NCI-H345 treated with DMSO at 0.1 percent for 48 hours (cell line): ENCODE results near the gene SLBP.
"Not testable (repeated sequence)": the region's sequence is repeated elsewhere in the genome, so short reads cannot be mapped to it uniquely, and the experiment has no call there.

Experiments
- DNase-seq: peaks from one replicate; lab custom pipeline; 2025; ENCODE audit not compliant: unreplicated experiment; lab: John Stamatoyannopoulos, UW

SLBP gene

GRCh38 chr4:1678244-1678643 is 33.9 kb downstream of the SLBP start:
- no peak for DNase-seq

GRCh38 chr4:1676605-1677525 is 35.3 kb downstream of the SLBP start:
- no peak for DNase-seq

GRCh38 chr4:1675802-1676137 is 36.3 kb downstream of the SLBP start:
- no peak for DNase-seq

GRCh38 chr4:1675136-1675801 is 36.9 kb downstream of the SLBP start:
- no peak for DNase-seq

- DNase-seq, result no peak
Observed at GRCh38 chr4:1674682-1675081, 37.4 kb downstream of the SLBP start.

- DNase-seq, result no peak
Observed at GRCh38 chr4:1673671-1674070, 38.4 kb downstream of the SLBP start.

- not testable (repeated sequence) for DNase-seq
Observed at GRCh38 chr4:1671011-1671410, 41.1 kb downstream of the SLBP start.

- DNase-seq, result no peak
Observed at GRCh38 chr4:1670279-1670678, 41.8 kb downstream of the SLBP start.

GRCh38 chr4:1669850-1670249 is 42.3 kb downstream of the SLBP start:
- no peak for DNase-seq

GRCh38 chr4:1669270-1669669 is 42.8 kb downstream of the SLBP start:
- no peak for DNase-seq

GRCh38 chr4:1668488-1668840 is 43.7 kb downstream of the SLBP start:
- no peak for DNase-seq

- no peak for DNase-seq
Observed at GRCh38 chr4:1667273-1667672, 44.8 kb downstream of the SLBP start.

GRCh38 chr4:1666391-1666790 is 45.7 kb downstream of the SLBP start:
- DNase-seq, result no peak

GRCh38 chr4:1664141-1664540 is 48.0 kb downstream of the SLBP start:
- no peak for DNase-seq

- DNase-seq, result no peak
Observed at GRCh38 chr4:1663549-1663948, 48.6 kb downstream of the SLBP start.

GRCh38 chr4:1661695-1662094 is 50.4 kb downstream of the SLBP start:
- DNase-seq, result no peak

GRCh38 chr4:1660948-1661677 is 51.0 kb downstream of the SLBP start:
- DNase-seq, result no peak

GRCh38 chr4:1659104-1660043 is 52.7 kb downstream of the SLBP start:
- DNase-seq, result no peak

GRCh38 chr4:1658581-1658980 is 53.5 kb downstream of the SLBP start:
- DNase-seq, result no peak

GRCh38 chr4:1658146-1658545 is 54.0 kb downstream of the SLBP start:
- no peak for DNase-seq

GRCh38 chr4:1656986-1657385 is 55.1 kb downstream of the SLBP start:
- DNase-seq, result no peak
